ENCODE data around the gene CHKA.

CHKA gene

GRCh38 chr11:68002938-68003845 lies 118.0 kb downstream of the CHKA start:
- DNase-seq (ENCODE audit: low read depth, low spot score) = no peak

Data from iPS DF 19.7 (cell line).